ENCODE results near the gene CNTN5.

DNA sequence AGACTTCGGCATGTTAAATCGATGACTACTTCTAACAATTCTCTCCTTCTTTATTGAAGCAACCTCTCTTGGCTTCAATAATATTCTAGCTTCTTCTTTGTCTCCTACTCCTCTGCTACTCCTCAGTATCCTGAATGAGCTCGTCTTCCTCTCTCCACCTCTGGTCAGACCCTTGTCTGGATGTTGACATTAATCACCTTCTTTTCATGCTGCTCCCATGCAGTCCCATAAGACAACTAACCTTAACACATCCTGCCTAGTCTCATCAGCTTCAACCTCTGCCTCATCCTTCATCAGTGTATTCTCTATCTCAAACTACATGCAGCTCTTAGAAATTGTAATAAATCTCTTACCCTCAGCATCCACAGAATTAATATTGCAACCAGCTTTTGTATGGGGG is 695.6 kb downstream of the CNTN5 start:
- TF ChIP-seq, protein P1, sequence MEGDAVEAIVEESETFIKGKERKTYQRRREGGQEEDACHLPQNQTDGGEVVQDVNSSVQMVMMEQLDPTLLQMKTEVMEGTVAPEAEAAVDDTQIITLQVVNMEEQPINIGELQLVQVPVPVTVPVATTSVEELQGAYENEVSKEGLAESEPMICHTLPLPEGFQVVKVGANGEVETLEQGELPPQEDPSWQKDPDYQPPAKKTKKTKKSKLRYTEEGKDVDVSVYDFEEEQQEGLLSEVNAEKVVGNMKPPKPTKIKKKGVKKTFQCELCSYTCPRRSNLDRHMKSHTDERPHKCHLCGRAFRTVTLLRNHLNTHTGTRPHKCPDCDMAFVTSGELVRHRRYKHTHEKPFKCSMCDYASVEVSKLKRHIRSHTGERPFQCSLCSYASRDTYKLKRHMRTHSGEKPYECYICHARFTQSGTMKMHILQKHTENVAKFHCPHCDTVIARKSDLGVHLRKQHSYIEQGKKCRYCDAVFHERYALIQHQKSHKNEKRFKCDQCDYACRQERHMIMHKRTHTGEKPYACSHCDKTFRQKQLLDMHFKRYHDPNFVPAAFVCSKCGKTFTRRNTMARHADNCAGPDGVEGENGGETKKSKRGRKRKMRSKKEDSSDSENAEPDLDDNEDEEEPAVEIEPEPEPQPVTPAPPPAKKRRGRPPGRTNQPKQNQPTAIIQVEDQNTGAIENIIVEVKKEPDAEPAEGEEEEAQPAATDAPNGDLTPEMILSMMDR (IDR thresholded peaks at IDR 0.05 in 2 of 3, conservative IDR thresholded peaks at IDR 0.05 in 1 of 3; ENCODE audit: control insufficient read depth in 2 of 3, extremely low read depth in 1 of 3, insufficient read depth in 1 of 3, low read depth in 3 of 3, low read length in 3 of 3), result no peak
- no peak for TF ChIP-seq GABPA (IDR thresholded peaks at IDR 0.05; ENCODE audit: low read depth)
- no peak for TF ChIP-seq POLR2AphosphoS5 (IDR thresholded peaks at IDR 0.05; ENCODE audit: low read length)
- TF ChIP-seq, protein P2, sequence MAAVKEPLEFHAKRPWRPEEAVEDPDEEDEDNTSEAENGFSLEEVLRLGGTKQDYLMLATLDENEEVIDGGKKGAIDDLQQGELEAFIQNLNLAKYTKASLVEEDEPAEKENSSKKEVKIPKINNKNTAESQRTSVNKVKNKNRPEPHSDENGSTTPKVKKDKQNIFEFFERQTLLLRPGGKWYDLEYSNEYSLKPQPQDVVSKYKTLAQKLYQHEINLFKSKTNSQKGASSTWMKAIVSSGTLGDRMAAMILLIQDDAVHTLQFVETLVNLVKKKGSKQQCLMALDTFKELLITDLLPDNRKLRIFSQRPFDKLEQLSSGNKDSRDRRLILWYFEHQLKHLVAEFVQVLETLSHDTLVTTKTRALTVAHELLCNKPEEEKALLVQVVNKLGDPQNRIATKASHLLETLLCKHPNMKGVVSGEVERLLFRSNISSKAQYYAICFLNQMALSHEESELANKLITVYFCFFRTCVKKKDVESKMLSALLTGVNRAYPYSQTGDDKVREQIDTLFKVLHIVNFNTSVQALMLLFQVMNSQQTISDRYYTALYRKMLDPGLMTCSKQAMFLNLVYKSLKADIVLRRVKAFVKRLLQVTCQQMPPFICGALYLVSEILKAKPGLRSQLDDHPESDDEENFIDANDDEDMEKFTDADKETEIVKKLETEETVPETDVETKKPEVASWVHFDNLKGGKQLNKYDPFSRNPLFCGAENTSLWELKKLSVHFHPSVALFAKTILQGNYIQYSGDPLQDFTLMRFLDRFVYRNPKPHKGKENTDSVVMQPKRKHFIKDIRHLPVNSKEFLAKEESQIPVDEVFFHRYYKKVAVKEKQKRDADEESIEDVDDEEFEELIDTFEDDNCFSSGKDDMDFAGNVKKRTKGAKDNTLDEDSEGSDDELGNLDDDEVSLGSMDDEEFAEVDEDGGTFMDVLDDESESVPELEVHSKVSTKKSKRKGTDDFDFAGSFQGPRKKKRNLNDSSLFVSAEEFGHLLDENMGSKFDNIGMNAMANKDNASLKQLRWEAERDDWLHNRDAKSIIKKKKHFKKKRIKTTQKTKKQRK (IDR thresholded peaks at IDR 0.05; ENCODE audit: low read depth, low read length), result no peak
- TF ChIP-seq BRCA1 (IDR thresholded peaks at IDR 0.05; ENCODE audit: low read depth, low read length), result no peak
- TF ChIP-seq MTA2 (IDR thresholded peaks at IDR 0.05; ENCODE audit: low read depth), result no peak
- TF ChIP-seq, protein P3, sequence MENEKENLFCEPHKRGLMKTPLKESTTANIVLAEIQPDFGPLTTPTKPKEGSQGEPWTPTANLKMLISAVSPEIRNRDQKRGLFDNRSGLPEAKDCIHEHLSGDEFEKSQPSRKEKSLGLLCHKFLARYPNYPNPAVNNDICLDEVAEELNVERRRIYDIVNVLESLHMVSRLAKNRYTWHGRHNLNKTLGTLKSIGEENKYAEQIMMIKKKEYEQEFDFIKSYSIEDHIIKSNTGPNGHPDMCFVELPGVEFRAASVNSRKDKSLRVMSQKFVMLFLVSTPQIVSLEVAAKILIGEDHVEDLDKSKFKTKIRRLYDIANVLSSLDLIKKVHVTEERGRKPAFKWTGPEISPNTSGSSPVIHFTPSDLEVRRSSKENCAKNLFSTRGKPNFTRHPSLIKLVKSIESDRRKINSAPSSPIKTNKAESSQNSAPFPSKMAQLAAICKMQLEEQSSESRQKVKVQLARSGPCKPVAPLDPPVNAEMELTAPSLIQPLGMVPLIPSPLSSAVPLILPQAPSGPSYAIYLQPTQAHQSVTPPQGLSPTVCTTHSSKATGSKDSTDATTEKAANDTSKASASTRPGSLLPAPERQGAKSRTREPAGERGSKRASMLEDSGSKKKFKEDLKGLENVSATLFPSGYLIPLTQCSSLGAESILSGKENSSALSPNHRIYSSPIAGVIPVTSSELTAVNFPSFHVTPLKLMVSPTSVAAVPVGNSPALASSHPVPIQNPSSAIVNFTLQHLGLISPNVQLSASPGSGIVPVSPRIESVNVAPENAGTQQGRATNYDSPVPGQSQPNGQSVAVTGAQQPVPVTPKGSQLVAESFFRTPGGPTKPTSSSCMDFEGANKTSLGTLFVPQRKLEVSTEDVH (IDR thresholded peaks at IDR 0.05; ENCODE audit: low read depth, partially characterized antibody), result no peak
- no peak for TF ChIP-seq TAF1 (IDR thresholded peaks at IDR 0.05; ENCODE audit: borderline replicate concordance, low read depth, low read length)
- no peak for TF ChIP-seq SMC3 (IDR thresholded peaks at IDR 0.05; ENCODE audit: borderline replicate concordance, low read length)
- TF ChIP-seq MYB (IDR thresholded peaks at IDR 0.05; ENCODE audit: borderline replicate concordance, low read depth, low read length), result no peak
- TF ChIP-seq CBX5 (IDR thresholded peaks at IDR 0.05; ENCODE audit: low read depth), result no peak
